ENCODE results near the gene STEAP3. TPM values are rescaled to one million over a fixed set of nuclear protein-coding genes. Genes with fewer than 3 reads are reported as not detected.

STEAP3 gene
- polyA plus RNA-seq, 1 donor from 2014 or later = not detected

DNA sequence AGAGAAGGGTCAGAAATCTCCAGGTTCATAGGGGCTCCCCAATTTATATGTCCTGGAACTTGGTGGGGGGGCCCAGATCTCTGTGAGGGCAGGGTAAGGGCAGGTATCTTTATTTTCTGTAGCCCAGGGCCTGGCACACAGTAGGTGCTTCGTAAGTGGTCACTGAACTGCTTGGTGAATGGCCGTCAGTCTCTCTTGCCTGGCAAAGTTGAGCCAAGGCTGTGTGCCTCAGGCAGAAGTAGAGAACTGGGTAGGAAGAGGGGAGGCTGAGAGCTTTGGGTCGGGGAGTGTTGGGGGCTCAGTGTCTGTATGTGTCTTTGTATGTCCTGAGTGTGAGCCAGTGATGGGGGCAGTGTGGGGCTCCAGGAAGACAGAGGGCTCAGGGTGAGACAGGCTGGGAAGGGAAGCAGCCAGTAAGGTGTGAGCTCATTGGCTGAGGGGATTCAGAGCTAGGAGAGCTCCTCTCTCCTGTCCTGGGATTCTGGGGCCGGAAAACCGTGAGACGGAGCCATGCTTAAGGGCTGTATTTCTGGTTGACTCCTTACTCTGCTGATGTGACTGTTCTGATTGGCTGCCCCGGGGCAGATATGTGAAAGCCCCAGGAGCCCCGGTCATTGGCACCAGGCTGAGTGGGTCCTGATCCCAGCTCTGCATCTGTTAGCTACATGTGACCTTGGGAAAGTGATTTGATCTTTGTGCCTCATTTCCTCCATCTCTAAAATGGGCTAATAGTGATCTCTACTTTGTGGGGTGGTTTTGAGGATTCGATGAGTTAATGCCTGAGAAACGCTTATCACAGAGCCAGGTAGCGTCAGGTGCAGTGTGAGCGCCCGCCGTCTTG lies 30.3 kb downstream of the STEAP3 start:
- H2AFZ ChIP-seq (ENCODE audit: low read depth, low read length) = no peak overlapping the region
- no peaks in the 10 kb centered on the region for H3K27me3 ChIP-seq (ENCODE audit: insufficient read depth, low read depth, low read length)
- no peaks in the 10 kb centered on the region for H3K36me3 ChIP-seq (ENCODE audit: insufficient read depth, low read length)
- H3K9me2 ChIP-seq (ENCODE audit: insufficient read depth, low read length) = no peaks in the 10 kb centered on the region
- H3K4me3 ChIP-seq (ENCODE audit: low read length) = no peak overlapping the region
- no peak for TF ChIP-seq POLR2AphosphoS5 (IDR thresholded peaks at IDR 0.05)
- TF ChIP-seq TAF1 (IDR thresholded peaks at IDR 0.05; ENCODE audit: low read depth) = no peak
- TF ChIP-seq RAD21 (conservative IDR thresholded peaks at IDR 0.05) = no peak
- TF ChIP-seq MXI1 (conservative IDR thresholded peaks at IDR 0.05; ENCODE audit: poor library complexity, severe bottlenecking) = no peak
- TF ChIP-seq EP300 (conservative IDR thresholded peaks at IDR 0.05; ENCODE audit: poor library complexity, severe bottlenecking) = no peak
- no peak overlapping the region for H3K4me2 ChIP-seq (ENCODE audit: low read length)
- no peak overlapping the region for H3K27ac ChIP-seq (ENCODE audit: low read length)
- no peaks in the 10 kb centered on the region for H3F3A ChIP-seq (ENCODE audit: insufficient read depth, low read length, poor library complexity, severe bottlenecking)
- no peaks in the 10 kb centered on the region for H3K79me2 ChIP-seq (replicated peaks; ENCODE audit: insufficient read depth, low read length)
- H3K9me3 ChIP-seq (ENCODE audit: low read length) = no peaks in the 10 kb centered on the region
- H4K20me1 ChIP-seq (ENCODE audit: insufficient read depth) = no peaks in the 10 kb centered on the region
- H3K9ac ChIP-seq (ENCODE audit: low read length) = no peak overlapping the region

DNA sequence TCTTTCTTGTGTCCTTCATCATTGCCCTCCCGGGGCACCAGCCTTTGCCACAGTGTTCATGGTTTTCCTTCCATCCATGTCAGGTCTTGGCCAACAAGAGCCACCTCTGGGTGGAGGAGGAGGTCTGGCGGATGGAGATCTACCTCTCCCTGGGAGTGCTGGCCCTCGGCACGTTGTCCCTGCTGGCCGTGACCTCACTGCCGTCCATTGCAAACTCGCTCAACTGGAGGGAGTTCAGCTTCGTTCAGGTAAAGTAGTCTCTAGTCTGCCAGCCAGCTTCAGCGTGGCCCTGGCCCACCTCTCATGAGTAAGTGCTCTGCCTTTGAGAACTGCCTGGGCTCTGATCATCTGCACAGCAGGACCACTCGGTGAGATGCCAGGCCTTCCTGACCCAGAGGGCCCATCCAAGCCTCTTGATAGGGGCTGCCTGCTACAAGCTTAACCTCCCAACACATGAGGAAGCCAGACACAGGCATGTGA lies 31.0 kb downstream of the STEAP3 start:
- no peak overlapping the region for H2AFZ ChIP-seq (ENCODE audit: low read depth, low read length)
- H3K27ac ChIP-seq (ENCODE audit: low read length) = no peak overlapping the region
- no peaks in the 10 kb centered on the region for H3K9me3 ChIP-seq (ENCODE audit: low read length)
- H3K4me2 ChIP-seq (ENCODE audit: low read length) = no peak overlapping the region
- no peaks in the 10 kb centered on the region for H3K79me2 ChIP-seq (replicated peaks; ENCODE audit: insufficient read depth, low read length)
- no peaks in the 10 kb centered on the region for H3K27me3 ChIP-seq (ENCODE audit: insufficient read depth, low read depth, low read length)
- H3K9ac ChIP-seq (ENCODE audit: low read length) = no peak overlapping the region
- H3K4me3 ChIP-seq (ENCODE audit: low read length) = no peak overlapping the region
- H3F3A ChIP-seq (ENCODE audit: insufficient read depth, low read length, poor library complexity, severe bottlenecking) = no peaks in the 10 kb centered on the region
- no peak for TF ChIP-seq RAD21 (conservative IDR thresholded peaks at IDR 0.05)
- no peak for TF ChIP-seq SMC3 (conservative IDR thresholded peaks at IDR 0.05; ENCODE audit: poor library complexity)
- TF ChIP-seq, protein P1, sequence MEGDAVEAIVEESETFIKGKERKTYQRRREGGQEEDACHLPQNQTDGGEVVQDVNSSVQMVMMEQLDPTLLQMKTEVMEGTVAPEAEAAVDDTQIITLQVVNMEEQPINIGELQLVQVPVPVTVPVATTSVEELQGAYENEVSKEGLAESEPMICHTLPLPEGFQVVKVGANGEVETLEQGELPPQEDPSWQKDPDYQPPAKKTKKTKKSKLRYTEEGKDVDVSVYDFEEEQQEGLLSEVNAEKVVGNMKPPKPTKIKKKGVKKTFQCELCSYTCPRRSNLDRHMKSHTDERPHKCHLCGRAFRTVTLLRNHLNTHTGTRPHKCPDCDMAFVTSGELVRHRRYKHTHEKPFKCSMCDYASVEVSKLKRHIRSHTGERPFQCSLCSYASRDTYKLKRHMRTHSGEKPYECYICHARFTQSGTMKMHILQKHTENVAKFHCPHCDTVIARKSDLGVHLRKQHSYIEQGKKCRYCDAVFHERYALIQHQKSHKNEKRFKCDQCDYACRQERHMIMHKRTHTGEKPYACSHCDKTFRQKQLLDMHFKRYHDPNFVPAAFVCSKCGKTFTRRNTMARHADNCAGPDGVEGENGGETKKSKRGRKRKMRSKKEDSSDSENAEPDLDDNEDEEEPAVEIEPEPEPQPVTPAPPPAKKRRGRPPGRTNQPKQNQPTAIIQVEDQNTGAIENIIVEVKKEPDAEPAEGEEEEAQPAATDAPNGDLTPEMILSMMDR (IDR thresholded peaks at IDR 0.05; ENCODE audit: poor library complexity, severe bottlenecking) = no peak
- TF ChIP-seq EP300 (conservative IDR thresholded peaks at IDR 0.05; ENCODE audit: poor library complexity, severe bottlenecking) = no peak
- TF ChIP-seq POLR2AphosphoS5 (IDR thresholded peaks at IDR 0.05) = no peak
- TF ChIP-seq, protein P2, sequence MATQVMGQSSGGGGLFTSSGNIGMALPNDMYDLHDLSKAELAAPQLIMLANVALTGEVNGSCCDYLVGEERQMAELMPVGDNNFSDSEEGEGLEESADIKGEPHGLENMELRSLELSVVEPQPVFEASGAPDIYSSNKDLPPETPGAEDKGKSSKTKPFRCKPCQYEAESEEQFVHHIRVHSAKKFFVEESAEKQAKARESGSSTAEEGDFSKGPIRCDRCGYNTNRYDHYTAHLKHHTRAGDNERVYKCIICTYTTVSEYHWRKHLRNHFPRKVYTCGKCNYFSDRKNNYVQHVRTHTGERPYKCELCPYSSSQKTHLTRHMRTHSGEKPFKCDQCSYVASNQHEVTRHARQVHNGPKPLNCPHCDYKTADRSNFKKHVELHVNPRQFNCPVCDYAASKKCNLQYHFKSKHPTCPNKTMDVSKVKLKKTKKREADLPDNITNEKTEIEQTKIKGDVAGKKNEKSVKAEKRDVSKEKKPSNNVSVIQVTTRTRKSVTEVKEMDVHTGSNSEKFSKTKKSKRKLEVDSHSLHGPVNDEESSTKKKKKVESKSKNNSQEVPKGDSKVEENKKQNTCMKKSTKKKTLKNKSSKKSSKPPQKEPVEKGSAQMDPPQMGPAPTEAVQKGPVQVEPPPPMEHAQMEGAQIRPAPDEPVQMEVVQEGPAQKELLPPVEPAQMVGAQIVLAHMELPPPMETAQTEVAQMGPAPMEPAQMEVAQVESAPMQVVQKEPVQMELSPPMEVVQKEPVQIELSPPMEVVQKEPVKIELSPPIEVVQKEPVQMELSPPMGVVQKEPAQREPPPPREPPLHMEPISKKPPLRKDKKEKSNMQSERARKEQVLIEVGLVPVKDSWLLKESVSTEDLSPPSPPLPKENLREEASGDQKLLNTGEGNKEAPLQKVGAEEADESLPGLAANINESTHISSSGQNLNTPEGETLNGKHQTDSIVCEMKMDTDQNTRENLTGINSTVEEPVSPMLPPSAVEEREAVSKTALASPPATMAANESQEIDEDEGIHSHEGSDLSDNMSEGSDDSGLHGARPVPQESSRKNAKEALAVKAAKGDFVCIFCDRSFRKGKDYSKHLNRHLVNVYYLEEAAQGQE (IDR thresholded peaks at IDR 0.05; ENCODE audit: borderline replicate concordance) = no peak
- TF ChIP-seq EZH2 (IDR thresholded peaks at IDR 0.05; ENCODE audit: borderline replicate concordance, insufficient read depth, low read length, poor library complexity, severe bottlenecking) = no peak
- no peak for TF ChIP-seq TAF1 (IDR thresholded peaks at IDR 0.05; ENCODE audit: low read depth)
- H3K36me3 ChIP-seq (ENCODE audit: insufficient read depth, low read length) = no peaks in the 10 kb centered on the region
- H4K20me1 ChIP-seq (ENCODE audit: insufficient read depth) = no peaks in the 10 kb centered on the region
- no peaks in the 10 kb centered on the region for H3K9me2 ChIP-seq (ENCODE audit: insufficient read depth, low read length)
